UCSD-AML1 (cell line): ENCODE results near the gene DOHH.
A peak's percentile ranks its signal among the peaks of the same experiment; 100 is the strongest.

Experiments used
- DNase-seq: peaks from one replicate; lab custom pipeline; 2025; ENCODE audit not compliant: unreplicated experiment; lab: John Stamatoyannopoulos, UW

The DOHH gene

DNA sequence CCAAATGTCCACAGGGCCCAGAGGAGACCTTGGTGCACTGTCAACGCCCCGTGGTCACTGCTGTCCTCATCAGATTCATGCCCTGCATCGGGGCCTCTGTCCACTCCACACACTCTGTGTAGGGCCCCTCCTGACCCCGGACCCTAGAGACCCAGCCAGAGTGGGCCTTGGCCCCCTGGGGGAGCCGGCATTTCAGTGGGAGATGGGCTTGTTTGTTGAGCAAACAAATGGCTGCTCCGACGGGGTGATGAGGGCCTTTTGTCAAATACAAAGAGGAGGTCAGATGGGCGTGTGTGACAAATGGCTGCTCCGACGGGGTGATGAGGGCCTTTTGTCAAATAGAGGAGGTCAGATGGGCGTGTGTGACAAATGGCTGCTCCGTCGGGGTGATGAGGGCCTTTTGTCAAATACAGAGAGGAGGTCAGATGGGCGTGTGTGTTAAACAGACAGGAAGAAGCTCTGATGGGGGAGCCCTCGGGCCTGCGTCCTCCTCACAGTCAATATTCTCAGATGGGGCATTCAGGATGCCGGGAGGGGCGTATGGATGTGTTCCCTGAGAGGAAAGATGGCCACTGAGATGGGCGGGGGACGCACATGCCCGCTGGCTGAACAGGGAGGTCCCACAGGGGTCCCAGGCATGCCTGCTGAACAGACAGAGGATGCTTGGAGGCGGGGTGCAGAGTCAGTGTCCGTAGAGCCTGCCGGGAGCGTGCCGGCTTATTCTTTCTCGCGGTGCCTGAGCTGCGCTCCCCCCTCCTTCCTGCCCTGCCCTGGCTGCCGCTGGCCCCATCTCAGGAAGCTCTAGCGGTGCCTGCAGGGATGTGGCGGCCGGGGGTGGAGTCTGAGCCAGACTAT lies 56.4 kb downstream of the DOHH start:
- peak; percentile 84 for DNase-seq

DNA sequence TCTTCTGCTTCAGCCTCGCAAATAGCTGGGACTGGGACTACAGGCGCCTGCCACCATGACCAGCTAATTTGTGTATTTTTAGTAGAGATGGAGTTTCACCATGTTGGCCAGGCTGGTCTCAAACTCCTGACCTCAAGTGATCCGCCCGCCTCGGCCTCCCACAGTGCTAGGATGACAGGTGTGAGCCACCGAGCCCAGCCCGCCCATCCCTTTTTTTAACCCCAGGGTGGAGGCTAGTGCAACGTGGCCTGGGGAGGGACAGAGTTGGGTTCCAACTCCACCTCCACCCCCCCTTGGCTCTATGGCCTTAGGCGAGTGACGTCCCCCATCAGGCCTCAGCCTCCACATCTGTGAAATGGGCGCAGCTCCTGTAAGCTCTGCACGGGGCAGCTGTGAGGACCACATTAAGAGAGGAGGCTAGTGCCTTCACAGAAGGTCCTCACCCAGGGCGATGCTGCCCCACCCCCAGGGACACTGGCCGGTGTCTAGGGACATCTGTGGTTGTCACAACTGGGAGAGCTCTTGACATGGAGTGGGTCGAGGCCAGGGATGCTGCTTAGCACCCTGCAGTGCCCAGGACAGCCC lies 57.9 kb downstream of the DOHH start:
- no peak for DNase-seq

GRCh38 chr19:3441986-3442329 lies 58.5 kb downstream of the DOHH start:
- no peak for DNase-seq

- no peak for DNase-seq
These were observed 59.1 kb downstream of the DOHH start for GRCh38 chr19:3441089-3441985.
